Measurements from ENCODE around the gene HS6ST3.

- TF ChIP-seq FOXA3 (CRISPR knock-in tag; conservative IDR thresholded peaks at IDR 0.05 in 1 of 2, IDR thresholded peaks at IDR 0.05 in 1 of 2) (no peak), YBX1 (IDR thresholded peaks at IDR 0.05) (no peak)
These were observed 654.7 kb downstream of the HS6ST3 start for GRCh38 chr13:96744367-96745331.
